Measurements from ENCODE around the gene DLGAP4. TPM values are rescaled to one million over a fixed set of nuclear protein-coding genes. Genes with fewer than 3 reads are reported as not detected.

Gene DLGAP4
- polyA plus RNA-seq, 2 of the 4 experiments (the other 2 are of a cell fraction) = 11.9 to 36.7 TPM

GRCh38 chr20:36532388-36532787 lies 226.2 kb downstream of the DLGAP4 start:
- FAIRE-seq (no peak), DNase-seq (ENCODE audit: low read depth in 1 of 2, low spot score in 1 of 2) (no peak), ATAC-seq (no peak)
- Histone ChIP-seq H3K4me2 (no peak overlapping the region), H3K27ac (no peak overlapping the region), H3K9me3 (no peaks in the 10 kb centered on the region), H3K4me3 (no peak overlapping the region), H3K4me1 (no peaks in the 10 kb centered on the region)
- POLR2A ChIA-PET = no interaction called here
- CTCF ChIA-PET = interaction anchor here (0.6 to 1.6 kb wide), 4 partner anchors 10 to 637 kb away, joined by 3 to 4 read pairs (median 3); no protein-coding TSS in a partner anchor
- TF ChIP-seq, protein P1, sequence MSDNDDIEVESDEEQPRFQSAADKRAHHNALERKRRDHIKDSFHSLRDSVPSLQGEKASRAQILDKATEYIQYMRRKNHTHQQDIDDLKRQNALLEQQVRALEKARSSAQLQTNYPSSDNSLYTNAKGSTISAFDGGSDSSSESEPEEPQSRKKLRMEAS (IDR thresholded peaks at IDR 0.05) = no peak
- TF ChIP-seq NPAS2 (CRISPR knock-in tag; IDR thresholded peaks at IDR 0.05; ENCODE audit: borderline replicate concordance) (no peak), HES2 (IDR thresholded peaks at IDR 0.05) (no peak), KDM1A (IDR thresholded peaks at IDR 0.05; ENCODE audit: low read depth) (no peak), PHF8 (IDR thresholded peaks at IDR 0.05; ENCODE audit: borderline replicate concordance, low read depth) (no peak), EP300 (IDR thresholded peaks at IDR 0.05) (no peak), CBX2 (IDR thresholded peaks at IDR 0.05; ENCODE audit: borderline replicate concordance, low read depth) (no peak), SMC3 (IDR thresholded peaks at IDR 0.05) (no peak), MAFK (IDR thresholded peaks at IDR 0.05; ENCODE audit: partially characterized antibody) (no peak), MAZ (IDR thresholded peaks at IDR 0.05; ENCODE audit: borderline replicate concordance, low read depth, low read length) (no peak), ESRRA (IDR thresholded peaks at IDR 0.05; ENCODE audit: borderline replicate concordance, low read length) (no peak), SREBF2 (IDR thresholded peaks at IDR 0.05) (no peak), CHD2 (IDR thresholded peaks at IDR 0.05; ENCODE audit: low read length, partially characterized antibody) (no peak)
- 71% methylated on average over 10 of the region's 10 CpGs for WGBS (ENCODE audit: missing lambda C conversion rate)

- ATAC-seq = no peak
- WGBS (ENCODE audit: missing lambda C conversion rate) = 84% methylated on average over 3 of the region's 3 CpGs
- no peak for FAIRE-seq
- H3K27ac ChIP-seq = no peak overlapping the region
- no peak for DNase-seq (ENCODE audit: low read depth in 1 of 2, low spot score in 1 of 2)
- no peaks in the 10 kb centered on the region for H3K4me1 ChIP-seq
- H3K9me3 ChIP-seq = no peaks in the 10 kb centered on the region
- ChIA-PET CTCF (interaction anchor here (0.6 to 1.6 kb wide), 3 partner anchors 11 to 636 kb away, joined by 3 read pairs; partner anchors contain the start of gene RAB5IF), POLR2A (no interaction called here)
- no peak overlapping the region for H3K4me3 ChIP-seq
- TF ChIP-seq FOSL2 (IDR thresholded peaks at IDR 0.05) (no peak), FOSL2 (CRISPR knock-in tag; IDR thresholded peaks at IDR 0.05) (no peak), USF2 (IDR thresholded peaks at IDR 0.05) (no peak), KDM5A (IDR thresholded peaks at IDR 0.05) (no peak), BHLHE40 (IDR thresholded peaks at IDR 0.05; ENCODE audit: low read depth, low read length) (no peak)
- H3K4me2 ChIP-seq = no peak overlapping the region
Observed at GRCh38 chr20:36532822-36533221, 226.7 kb downstream of the DLGAP4 start.

DNA sequence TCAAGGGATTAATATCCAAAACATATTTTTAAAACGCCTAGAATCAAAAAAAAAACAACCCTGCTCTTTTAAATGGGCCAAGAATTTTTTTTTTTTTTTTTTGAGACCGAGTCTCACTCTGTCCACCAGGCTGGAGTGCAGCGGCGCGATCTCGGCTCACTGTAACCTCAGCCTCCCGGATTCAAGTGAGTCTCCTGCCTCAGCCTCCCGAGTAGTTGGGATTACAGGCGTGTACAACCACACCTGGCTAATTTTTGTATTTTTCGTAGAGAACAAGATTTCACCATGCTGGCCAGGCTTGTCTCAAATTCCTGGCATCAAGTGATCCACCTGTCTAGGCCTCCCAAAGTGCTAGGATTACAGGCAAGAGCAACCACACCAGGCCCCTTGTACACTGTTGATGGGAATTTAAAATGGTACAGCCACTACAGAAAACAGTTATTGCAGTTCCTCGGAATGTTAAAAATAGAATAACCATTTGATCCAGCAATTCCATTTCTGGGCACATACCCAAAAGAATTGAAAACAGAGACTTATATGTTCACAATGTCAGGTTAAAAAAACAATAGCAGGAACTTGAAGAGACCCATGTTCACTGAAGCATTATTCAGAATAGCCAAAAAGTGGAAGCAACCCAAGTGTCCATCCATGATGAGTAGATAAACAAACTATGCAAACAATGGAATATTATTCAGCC lies 232.0 kb downstream of the DLGAP4 start:
- no peak overlapping the region for H3K27ac ChIP-seq
- peaks cover 5% of the 10 kb centered on the region; the same call in 1 of the 3 replicates for H3K4me1 ChIP-seq
- ATAC-seq (no peak), DNase-seq (ENCODE audit: low read depth in 1 of 2, low spot score in 1 of 2) (no peak), FAIRE-seq (no peak)
- ChIA-PET POLR2A (no interaction called here), CTCF (interaction anchor here (1.3 kb wide), 1 partner anchor 10 kb away, joined by 4 read pairs; no protein-coding TSS in a partner anchor)
- H3K4me2 ChIP-seq = no peak overlapping the region
- H3K9me3 ChIP-seq = no peaks in the 10 kb centered on the region
- WGBS (ENCODE audit: missing lambda C conversion rate) = 73% methylated on average over 11 of the region's 11 CpGs
- H3K4me3 ChIP-seq = no peak overlapping the region
- TF ChIP-seq ZNF302 (CRISPR knock-in tag; IDR thresholded peaks at IDR 0.05) (no peak), REST (IDR thresholded peaks at IDR 0.05) (no peak), CHD4 (IDR thresholded peaks at IDR 0.05; ENCODE audit: borderline replicate concordance) (no peak), PHF8 (IDR thresholded peaks at IDR 0.05; ENCODE audit: borderline replicate concordance, low read depth) (no peak), RNF2 (IDR thresholded peaks at IDR 0.05; ENCODE audit: borderline replicate concordance, low read depth) (no peak), SMC3 (IDR thresholded peaks at IDR 0.05) (no peak), HOXA7 (CRISPR knock-in tag; IDR thresholded peaks at IDR 0.05) (no peak), EHMT2 (IDR thresholded peaks at IDR 0.05; ENCODE audit: low read depth) (no peak)
- TF ChIP-seq, protein P2, sequence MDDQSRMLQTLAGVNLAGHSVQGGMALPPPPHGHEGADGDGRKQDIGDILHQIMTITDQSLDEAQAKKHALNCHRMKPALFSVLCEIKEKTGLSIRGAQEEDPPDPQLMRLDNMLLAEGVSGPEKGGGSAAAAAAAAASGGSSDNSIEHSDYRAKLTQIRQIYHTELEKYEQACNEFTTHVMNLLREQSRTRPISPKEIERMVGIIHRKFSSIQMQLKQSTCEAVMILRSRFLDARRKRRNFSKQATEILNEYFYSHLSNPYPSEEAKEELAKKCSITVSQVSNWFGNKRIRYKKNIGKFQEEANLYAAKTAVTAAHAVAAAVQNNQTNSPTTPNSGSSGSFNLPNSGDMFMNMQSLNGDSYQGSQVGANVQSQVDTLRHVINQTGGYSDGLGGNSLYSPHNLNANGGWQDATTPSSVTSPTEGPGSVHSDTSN (IDR thresholded peaks at IDR 0.05) = no peak
